Epithelial cell of prostate (primary cell): ENCODE results near the gene AZIN2.
"Not testable (repeated sequence)": the region's sequence is repeated elsewhere in the genome, so short reads cannot be mapped to it uniquely, and the experiment has no call there.

Experiments used
- DNase-seq: peaks from one replicate; pipeline ENCODE4 v3.0.0-alpha.2; 2011; ENCODE audit warnings: low read depth, low spot score
- H3K27ac ChIP-seq: fragments of 450-650 bp; 2 replicates; pipeline ENCODE4 v1.5.1; 2017; ENCODE audit warnings: mild to moderate bottlenecking

The AZIN2 gene

GRCh38 chr1:33088119-33088906 is 7.4 kb downstream of the AZIN2 start:
- DNase-seq: no peak
- H3K27ac ChIP-seq: no peak overlapping the region

GRCh38 chr1:33089457-33089856 is 8.5 kb downstream of the AZIN2 start:
- no peak overlapping the region for H3K27ac ChIP-seq
- DNase-seq: no peak

DNA sequence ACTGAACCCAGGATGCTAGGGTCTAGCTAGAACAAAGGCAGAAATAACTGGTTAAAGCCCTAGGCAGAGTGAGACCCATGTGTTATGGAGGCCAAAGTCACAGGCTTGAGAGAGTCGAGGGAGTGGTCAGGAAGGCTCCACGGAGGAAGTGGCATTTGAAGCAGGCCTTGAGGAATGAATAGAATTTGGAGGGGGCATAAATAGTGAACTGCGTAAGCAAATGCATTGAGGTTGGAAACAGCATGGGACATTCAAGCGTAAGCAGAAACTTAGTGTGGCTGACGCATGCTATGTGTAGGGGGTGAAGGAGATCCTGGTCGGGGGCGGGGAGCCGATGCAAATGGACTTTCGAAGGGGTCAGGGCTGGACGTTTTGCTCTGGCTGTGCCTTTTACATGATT is 11.5 kb downstream of the AZIN2 start:
- H3K27ac ChIP-seq: no peak overlapping the region
- no peak for DNase-seq

- DNase-seq: no peak
- no peak overlapping the region for H3K27ac ChIP-seq
Measured at GRCh38 chr1:33093004-33093403, 12.1 kb downstream of the AZIN2 start.

- no peak overlapping the region for H3K27ac ChIP-seq
- DNase-seq: no peak
Measured at GRCh38 chr1:33094486-33094885, 13.5 kb downstream of the AZIN2 start.

- no peak for DNase-seq
- no peak overlapping the region for H3K27ac ChIP-seq
Measured at GRCh38 chr1:33094971-33095604, 14.1 kb downstream of the AZIN2 start.

- DNase-seq: no peak
- H3K27ac ChIP-seq: no peak overlapping the region
Measured at GRCh38 chr1:33096363-33097005, 15.5 kb downstream of the AZIN2 start.

- no peak overlapping the region for H3K27ac ChIP-seq
Measured at GRCh38 chr1:33097137-33097611, 16.2 kb downstream of the AZIN2 start.

DNA sequence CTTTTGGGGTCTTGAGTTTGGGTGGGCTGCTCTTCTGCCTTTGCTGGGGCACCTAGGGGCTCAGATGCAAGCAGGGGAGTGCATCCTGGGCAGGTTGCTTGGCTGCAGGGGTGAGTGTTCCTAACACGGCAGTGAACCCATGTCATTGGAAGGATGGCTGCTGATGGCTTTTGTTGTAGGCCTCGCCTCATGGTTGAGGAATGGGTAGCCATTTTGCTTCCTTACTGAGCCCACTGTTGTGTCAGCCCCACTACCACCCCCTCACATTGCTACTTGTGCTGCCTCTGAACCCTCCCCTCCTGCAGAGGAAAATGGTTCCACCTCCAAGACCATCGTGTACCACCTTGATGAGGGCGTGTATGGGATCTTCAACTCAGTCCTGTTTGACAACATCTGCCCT is 16.8 kb downstream of the AZIN2 start:
- no peak for DNase-seq
- no peak overlapping the region for H3K27ac ChIP-seq

More at GRCh38 chr1:33097137-33097611, 16.2 kb downstream of the AZIN2 start:
- no peak for DNase-seq

GRCh38 chr1:33098371-33098770 is 17.4 kb downstream of the AZIN2 start:
- no peak for DNase-seq
- H3K27ac ChIP-seq: peak overlapping the region; percentile 94

DNA sequence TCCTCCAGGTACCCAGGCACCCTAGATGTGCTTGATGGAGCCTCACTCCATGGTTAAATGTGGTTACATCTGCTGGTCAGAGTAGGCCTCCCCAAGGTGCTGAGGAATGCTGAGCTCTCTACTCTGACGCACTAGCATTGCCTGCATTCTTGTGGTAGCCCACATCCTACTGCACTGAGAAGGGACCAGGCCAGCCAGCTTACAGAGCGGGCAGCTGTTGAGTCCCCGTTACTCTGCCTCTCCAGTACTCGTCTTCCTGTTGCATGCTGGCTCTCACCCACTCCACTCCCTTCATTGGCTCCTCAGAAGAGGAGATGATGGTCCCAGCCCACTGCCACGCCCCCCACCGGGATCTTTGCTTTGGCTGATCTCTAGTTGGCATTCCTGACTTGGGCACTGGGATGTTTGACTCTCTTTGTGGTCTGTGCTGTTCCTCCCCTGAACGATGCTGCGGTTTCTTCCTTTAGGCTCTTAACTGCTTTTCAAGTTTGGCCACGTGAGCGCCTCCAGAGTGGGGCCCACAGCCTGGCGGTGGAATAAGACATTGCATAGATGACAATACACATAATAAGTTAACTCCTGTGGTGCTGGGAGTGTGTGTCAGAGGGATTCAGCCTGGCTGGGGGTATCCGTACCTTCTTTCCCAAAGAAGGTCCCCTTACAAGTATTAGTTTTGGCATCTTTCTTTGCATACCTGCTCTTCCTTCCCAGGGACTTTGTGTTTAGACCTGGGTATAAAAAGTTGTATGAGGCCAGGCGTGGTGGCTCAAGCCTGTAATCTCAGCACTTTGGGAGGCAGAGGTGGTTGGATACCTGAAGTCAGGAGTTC is 18.6 kb downstream of the AZIN2 start:
- peak overlapping the region; percentile 94 for H3K27ac ChIP-seq
- DNase-seq: peak; percentile 99

- peak overlapping the region; percentile 94 for H3K27ac ChIP-seq
- not testable (repeated sequence) for DNase-seq
Measured at GRCh38 chr1:33100119-33100415, 19.1 kb downstream of the AZIN2 start.

- H3K27ac ChIP-seq: no peak overlapping the region
- DNase-seq: no peak
Measured at GRCh38 chr1:33110477-33110876, 29.5 kb downstream of the AZIN2 start.

DNA sequence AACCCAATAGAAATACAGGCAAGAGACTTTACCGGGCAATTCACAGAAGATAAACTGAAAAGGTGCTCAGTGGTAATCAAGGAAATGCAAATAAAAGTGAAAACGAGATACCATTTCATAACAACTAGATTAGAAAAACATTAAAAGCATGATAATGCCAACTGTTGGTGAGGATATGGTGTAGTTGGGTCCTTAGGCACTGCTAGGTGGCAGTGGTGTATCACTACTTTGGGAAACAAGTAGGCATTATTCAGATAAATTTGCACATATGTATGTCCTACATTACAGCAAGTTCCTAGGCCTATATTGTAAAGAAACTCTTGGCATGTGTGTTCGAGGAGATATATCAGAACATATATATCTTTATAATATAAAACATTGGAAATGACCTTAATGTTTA is 31.0 kb downstream of the AZIN2 start:
- DNase-seq: no peak

GRCh38 chr1:33117440-33118085 is 36.6 kb downstream of the AZIN2 start:
- H3K27ac ChIP-seq: no peak overlapping the region
- DNase-seq: no peak

More for the DNA sequence above, 31.0 kb downstream of the AZIN2 start:
- H3K27ac ChIP-seq: no peak overlapping the region

DNA sequence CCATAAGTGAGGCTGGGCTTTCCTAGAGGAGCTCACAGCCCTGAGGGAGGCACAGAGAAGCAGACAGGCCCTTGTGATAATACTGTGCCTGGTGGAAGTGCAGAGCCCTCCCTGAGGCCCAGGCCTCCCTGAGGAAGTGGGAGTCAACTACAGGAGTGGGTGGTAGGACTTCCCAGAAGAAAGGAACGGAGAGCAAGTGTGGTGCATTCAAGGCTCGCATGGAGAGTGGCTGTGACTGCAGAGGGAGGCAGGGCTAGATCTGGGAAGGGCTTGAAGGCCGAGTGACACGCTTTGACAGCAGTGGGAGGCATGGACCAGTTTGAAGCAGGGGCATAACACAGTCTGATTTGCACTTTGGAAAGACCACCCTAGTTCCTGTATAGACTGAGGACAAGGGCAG is 37.3 kb downstream of the AZIN2 start:
- DNase-seq: no peak
- no peak overlapping the region for H3K27ac ChIP-seq

DNA sequence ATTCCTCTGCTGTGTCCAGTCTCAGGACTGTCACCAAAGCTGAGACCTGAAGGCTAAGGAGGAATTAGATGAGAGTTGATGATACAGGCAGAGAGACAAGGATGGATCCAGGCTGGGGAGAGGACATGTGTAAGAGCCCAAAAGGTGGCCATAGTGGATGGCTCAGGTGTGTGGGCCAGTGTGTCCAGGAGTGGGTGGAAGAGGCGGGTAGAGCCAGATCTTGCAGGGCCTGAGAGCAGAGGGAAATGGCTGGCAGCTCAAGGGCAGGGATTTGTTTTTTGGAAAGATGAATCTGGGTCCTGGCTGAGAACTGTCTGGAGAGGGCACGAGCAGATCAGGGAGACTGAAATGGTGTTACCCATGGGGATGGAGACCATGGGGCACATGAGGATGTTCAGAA is 38.1 kb downstream of the AZIN2 start:
- no peak for DNase-seq
- no peak overlapping the region for H3K27ac ChIP-seq

GRCh38 chr1:33119532-33120217 is 38.7 kb downstream of the AZIN2 start:
- no peak for DNase-seq
- H3K27ac ChIP-seq: no peak overlapping the region

- H3K27ac ChIP-seq: no peak overlapping the region
- no peak for DNase-seq
Measured at GRCh38 chr1:33120436-33121231, 39.7 kb downstream of the AZIN2 start.
